ENCODE data around the gene OR2A42.
"Not testable (repeated sequence)": the region's sequence is repeated elsewhere in the genome, so short reads cannot be mapped to it uniquely, and the experiment has no call there.

GRCh38 chr7:144205306-144205705, 34.1 kb downstream of the OR2A42 start:
- TF ChIP-seq CTCF (conservative IDR thresholded peaks at IDR 0.05); ZFX (IDR thresholded peaks at IDR 0.05): not testable (repeated sequence)

All from C4-2B (cell line).